Left cardiac atrium (tissue), 4 donors: ENCODE measurements around the gene PLK5. TPM values are rescaled to one million over a fixed set of nuclear protein-coding genes. Genes with fewer than 3 reads are reported as not detected.
"Not testable (repeated sequence)": the region's sequence is repeated elsewhere in the genome, so short reads cannot be mapped to it uniquely, and the experiment has no call there.

Experiments used
- ATAC-seq, 2 donors: fragments of 200-7000 bp; cut with Tn5 transposase; one replicate each; pipeline ENCODE4 v1.9.1; 2020; ENCODE audit warnings: mild to moderate bottlenecking in 2 of 2, moderate library complexity in 2 of 2
- DNase-seq: peaks from one replicate; pipeline ENCODE4 v3.0.0-alpha.2; 2020
- intact Hi-C, 2 donors: fragments of 100-400 bp; cut with DNase I; formaldehyde crosslinking; loops; one replicate each; pipeline versions ENCODE4 v1.14.1 to v1.15.1; 2022 to 2023
- long read RNA-seq: library from polyadenylated mRNA; unstranded; transcript quantifications from one replicate; pipeline ENCODE4 v2.0.0, GENCODE V29; 2021
- total RNA-seq, 2 donors: library from RNA; stranded (reverse); fragmentation: NEBNext Ultra II Directional; extraction: Animal tissue kit (Norgen Biotek cat#: 25700); gene quantifications; one replicate each; pipeline ENCODE4 v1.2.1, GENCODE V29; 2021
- donor health status: DM: no; HTN: yes; CAD: no.
- donor health status: DM: no; HTN: yes; CAD: no; lungs with severe emphysema.
- donor health status: DM: yes; HTN: yes; CAD: no.
- donor health status: Dilated cardiomyopathy.

Gene PLK5
- not detected for total RNA-seq
- long read RNA-seq, result 0 reads

GRCh38 chr19:1523412-1524286, at the start of gene PLK5:
Gene PLK5, plus strand, starts transcription at chr19:1524077. Its CDS starts 2,920 bp downstream, at chr19:1526997.
- no peak for DNase-seq
- intact Hi-C loops, result no loop called here
- peak in 1 of 2 donors; percentile 17 for ATAC-seq

DNA sequence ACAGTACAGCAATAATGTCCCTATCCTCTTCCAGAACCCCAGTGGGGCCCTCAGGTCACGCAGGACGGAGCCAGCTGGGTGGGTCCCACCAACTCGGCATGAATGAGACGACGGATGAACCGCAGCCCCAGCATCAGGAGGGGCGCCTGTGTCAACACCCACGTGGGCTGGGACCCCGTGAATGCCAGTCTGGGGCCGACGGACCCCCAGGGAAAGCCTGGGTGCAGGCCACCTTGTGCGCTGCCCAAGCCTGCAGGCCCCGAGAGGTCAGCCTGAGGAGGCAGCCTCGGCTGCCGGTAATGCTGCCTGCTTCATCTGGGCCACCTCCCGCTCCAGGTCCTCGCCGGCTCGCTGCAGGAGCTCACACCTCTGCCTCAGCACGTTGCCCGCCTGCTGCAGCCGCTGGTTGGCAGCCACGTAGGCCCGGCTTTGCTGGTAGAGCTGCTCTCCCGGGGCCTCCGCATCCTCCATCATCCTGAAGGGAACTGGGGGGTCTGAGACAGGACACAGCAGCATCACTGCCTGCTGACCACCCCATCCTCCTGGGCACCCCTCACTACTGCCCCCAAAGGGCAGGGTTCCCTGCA, 49.0 kb upstream of the PLK5 start:
- intact Hi-C loops, result no loop called here
- DNase-seq (no peak), ATAC-seq (no peak)

DNA sequence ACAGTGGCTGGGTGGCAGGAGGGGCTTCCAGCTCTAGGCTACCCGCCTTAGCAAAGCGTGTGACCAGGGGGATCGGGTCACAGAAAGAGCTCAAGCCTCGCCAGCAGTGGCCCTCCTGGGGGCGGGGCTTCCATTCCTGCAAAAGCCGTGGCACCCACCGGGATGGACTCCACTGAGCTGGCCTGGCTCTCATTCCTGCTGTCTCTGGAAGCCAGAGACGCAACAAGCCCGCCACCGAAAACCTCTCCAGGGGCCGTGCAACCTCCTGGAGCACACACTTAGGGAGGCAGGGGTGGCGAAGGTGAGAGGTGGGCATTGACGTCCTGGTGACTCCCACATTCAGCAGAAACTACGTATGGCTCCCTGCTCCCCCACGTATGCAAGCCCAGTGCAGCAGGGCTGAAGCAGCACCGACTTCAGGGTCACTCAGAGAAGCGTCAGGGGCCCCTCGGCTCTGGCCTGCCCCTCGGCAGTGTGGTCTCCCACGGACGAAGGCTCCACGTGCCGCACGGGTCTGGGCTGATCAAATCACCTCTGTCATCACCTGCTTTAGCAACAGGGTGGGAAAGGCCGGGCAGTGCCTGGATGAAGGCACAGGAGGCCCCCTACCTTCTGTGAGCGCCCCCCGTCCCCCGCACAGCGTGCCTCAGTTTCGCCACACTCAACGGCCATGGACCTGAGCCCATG, 48.0 kb upstream of the PLK5 start:
- intact Hi-C loops, result no loop called here

GRCh38 chr19:1477056-1477455, 46.8 kb upstream of the PLK5 start:
- intact Hi-C loops, ATAC-seq, DNase-seq: not testable (repeated sequence)

More for the DNA sequence above, 48.0 kb upstream of the PLK5 start:
- DNase-seq (no peak), ATAC-seq (no peak)

- peak; percentile 96 for DNase-seq
- ATAC-seq, result peak; percentile 97 to 98
- intact Hi-C loops, result no loop called here
Measured at GRCh38 chr19:1478934-1479707, 44.8 kb upstream of the PLK5 start, which contains the start of gene C19orf25. Gene C19orf25, minus strand, starts transcription at chr19:1479215. Its CDS starts 312 bp downstream, at chr19:1478903.

GRCh38 chr19:1481224-1481892, 42.5 kb upstream of the PLK5 start:
- DNase-seq, result no peak
- intact Hi-C loops, result no loop called here
- no peak for ATAC-seq

DNA sequence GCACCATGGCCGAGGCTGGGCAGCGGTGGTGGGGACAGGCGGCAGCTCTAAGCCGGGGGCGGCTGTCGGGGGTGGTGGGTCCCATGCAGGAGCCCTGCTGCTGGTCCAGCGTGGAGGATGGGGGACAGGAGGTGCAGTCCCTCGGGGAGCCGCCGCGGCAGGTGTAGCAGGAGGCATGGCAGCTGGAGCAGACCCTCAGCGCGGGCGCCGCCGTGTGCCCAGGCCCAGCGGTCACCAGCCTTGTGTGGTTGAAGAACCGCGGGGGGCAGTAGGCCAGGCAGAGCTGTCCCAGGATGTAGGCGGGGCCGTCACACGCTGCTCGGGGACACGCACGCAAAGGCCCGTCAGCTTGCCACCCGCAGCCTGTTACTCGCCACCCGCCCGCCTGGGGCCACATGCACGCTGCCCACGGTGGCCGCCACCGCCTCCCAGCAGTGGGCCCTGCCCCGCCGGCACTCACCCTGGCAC, 42.0 kb upstream of the PLK5 start:
- DNase-seq, result peak; percentile 30
- no peak for ATAC-seq
- intact Hi-C loops, result no loop called here

DNA sequence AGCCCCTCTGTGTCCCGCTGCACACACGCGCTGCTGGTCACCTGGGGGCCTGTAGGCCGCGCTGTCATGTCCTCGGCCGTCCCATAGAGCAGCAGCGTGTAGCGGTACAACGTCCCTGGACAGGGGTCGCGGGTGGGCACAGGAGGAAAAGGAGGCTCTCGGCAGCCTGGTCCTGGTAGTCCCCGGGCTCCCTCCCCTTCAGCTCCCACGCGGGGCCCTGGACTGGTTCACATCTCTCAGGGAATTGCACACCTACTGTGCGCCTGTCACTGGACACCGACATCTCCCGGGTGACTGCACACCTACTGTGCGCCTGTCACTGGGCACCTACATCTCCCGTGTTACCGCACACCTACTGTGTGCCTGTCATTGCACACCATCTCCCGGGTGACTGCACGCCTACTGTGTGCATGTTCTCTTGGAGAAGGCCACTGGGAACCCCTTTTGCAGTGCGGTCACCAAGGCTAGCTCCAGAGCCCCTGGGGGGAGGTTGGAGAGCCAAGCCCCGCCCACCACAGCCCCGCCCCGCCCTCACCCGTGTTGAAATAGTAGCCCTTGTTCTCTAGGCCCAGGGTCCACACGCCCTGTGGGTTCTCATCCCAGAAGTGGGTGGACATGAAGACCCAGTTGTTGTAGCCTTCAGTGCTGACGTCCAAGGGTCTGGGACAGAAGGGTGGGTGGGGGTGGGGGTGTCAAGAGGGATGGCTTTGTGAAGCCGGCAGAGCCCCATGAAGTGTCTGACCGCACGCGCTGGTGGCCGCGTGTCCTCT, 41.3 kb upstream of the PLK5 start:
- peak; percentile 20 for DNase-seq
- no peak for ATAC-seq
- intact Hi-C loops, result no loop called here

GRCh38 chr19:1483131-1483978, 40.5 kb upstream of the PLK5 start:
- ATAC-seq (no peak), DNase-seq (peak; percentile 23)
- intact Hi-C loops, result no loop called here

DNA sequence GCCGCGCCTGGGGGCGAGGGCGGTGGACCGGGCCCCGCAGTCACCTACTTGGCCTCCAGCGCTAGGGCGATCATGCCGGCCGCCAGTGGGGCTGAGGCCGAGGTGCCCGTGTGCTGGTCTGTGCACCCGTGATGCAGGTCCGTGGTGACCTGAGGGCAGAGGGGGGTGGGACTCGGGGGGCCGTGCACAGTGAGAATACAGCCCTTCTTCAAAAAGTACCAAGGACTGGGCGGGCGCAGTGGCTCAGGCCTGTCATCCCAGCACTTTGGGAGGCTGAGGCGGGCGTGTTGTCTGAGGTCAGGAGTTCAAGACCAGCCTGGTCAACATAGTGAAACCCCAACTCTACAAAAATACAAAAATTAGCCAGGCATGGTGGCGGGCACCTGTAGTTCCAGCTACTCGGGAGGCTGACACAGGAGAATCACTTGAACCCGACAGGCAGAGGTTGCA, 39.9 kb upstream of the PLK5 start:
- ATAC-seq (no peak), DNase-seq (peak; percentile 15)
- intact Hi-C loops, result no loop called here

- ATAC-seq (no peak), DNase-seq (no peak)
- intact Hi-C loops, result no loop called here
Measured at GRCh38 chr19:1486720-1487575, 36.9 kb upstream of the PLK5 start.

- ATAC-seq, result no peak
- DNase-seq, result no peak
- intact Hi-C loops, result no loop called here
Measured at GRCh38 chr19:1487576-1488281, 36.1 kb upstream of the PLK5 start.

DNA sequence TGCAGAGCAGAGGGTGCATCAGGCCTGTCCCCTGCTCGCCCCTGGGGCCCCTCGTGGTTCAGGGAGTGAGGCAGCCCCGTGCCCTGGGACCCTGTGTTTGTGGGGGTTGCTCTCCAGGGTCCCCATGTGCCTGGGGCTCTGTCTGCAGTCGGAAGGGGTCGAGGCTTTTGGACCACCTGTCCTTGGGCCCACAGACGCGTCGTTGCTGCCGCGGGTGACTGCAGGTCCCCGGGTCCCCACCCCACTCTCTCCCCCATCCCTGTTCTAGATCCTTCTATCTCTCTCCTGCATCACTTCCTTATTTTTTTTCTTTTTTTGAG, 35.6 kb upstream of the PLK5 start:
- ATAC-seq (no peak), DNase-seq (no peak)
- intact Hi-C loops, result no loop called here

- DNase-seq (no peak), ATAC-seq (no peak)
- intact Hi-C loops, result no loop called here
Measured at GRCh38 chr19:1489463-1490310, 34.2 kb upstream of the PLK5 start.
